Measurements from ENCODE around the gene HOXC11.

GRCh38 chr12:53976172-53976822 is 3.4 kb downstream of the HOXC11 start:
- no peak for TF ChIP-seq CTCF (IDR thresholded peaks at IDR 0.05; ENCODE audit: insufficient read depth, low read length)
- TF ChIP-seq GABPA (IDR thresholded peaks at IDR 0.05; ENCODE audit: low read depth) = no peak
